ENCODE results near the gene CELF2.
A peak's percentile ranks its signal among the peaks of the same experiment; 100 is the strongest.

The CELF2 gene

GRCh38 chr10:11255156-11255555 lies 237.5 kb downstream of the CELF2 start:
- no peak for DNase-seq

- no peak for DNase-seq
Measured at GRCh38 chr10:11255796-11256444, 238.2 kb downstream of the CELF2 start.

- no peak for DNase-seq
Measured at GRCh38 chr10:11256896-11257295, 239.2 kb downstream of the CELF2 start.

DNA sequence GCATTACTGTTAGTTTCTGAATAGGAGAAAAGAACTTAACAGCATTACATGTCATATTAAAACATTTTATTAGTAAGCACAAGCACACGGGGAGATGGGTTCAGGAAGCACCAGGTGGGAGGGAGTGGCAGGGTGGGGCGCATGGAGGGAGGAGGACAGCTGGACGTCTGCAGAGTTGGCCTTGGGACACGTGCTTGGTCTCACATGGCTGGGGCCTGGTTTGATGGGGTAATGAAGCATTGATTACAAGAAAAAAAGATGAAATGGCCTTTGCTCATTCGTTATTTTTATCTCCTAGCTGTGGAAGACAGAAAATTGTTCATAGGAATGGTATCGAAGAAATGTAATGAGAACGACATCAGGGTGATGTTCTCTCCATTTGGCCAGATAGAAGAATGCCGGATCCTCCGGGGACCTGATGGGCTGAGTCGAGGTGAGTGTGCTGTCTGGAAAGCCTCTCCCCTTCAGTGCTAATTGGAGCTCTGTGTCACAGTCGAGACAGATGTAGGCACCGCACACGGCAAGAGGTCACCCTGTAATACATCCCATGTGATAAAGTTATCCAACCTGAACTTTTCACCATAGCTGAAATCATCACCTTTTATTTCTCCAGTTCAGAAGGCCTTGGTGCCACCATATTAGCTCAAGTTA lies 239.9 kb downstream of the CELF2 start:
- no peak for DNase-seq

DNA sequence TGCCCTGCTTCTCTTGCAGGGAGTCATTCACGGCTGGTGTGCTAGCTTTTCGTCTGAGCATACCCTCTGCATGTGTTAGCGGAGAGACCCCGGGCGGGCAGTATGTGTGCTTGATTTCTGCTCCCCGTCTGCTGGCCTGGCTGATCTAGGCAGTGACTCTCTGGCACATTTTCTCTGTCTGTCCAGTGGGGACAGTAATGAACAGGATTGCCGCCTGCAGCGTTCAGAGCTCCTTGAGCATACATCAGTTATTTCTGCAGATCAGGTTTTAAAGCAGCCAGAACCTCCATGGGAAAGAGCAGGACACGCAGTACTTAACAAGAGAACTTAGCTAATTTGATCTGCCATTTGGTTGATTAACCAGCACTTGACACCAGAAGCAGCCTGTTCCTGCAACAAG lies 242.5 kb downstream of the CELF2 start:
- no peak for DNase-seq

DNA sequence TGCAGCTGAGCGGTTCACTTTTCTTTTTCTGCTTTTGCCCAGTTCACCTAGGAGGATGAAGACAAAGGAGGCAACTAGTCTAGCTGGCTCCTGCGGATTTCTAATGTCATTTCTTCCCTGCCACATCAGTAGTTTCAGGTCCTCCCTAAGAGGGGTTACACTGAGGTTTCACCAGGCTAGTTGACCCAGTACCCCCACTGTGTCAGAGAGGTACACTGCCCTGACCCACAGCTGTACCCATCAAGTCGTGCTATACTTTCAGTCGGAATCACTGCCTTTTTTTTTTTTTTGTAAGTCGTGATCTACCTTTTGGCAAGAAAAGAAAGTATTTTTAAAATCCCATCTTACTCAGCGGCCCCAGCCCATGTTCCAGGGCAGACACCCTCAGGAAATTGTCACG lies 243.5 kb downstream of the CELF2 start:
- DNase-seq: no peak

- no peak for DNase-seq
Measured at GRCh38 chr10:11261687-11262493, 244.2 kb downstream of the CELF2 start.

GRCh38 chr10:11262494-11263345 lies 245.0 kb downstream of the CELF2 start:
- DNase-seq: no peak

- DNase-seq: no peak
Measured at GRCh38 chr10:11263767-11264166, 246.1 kb downstream of the CELF2 start.

DNA sequence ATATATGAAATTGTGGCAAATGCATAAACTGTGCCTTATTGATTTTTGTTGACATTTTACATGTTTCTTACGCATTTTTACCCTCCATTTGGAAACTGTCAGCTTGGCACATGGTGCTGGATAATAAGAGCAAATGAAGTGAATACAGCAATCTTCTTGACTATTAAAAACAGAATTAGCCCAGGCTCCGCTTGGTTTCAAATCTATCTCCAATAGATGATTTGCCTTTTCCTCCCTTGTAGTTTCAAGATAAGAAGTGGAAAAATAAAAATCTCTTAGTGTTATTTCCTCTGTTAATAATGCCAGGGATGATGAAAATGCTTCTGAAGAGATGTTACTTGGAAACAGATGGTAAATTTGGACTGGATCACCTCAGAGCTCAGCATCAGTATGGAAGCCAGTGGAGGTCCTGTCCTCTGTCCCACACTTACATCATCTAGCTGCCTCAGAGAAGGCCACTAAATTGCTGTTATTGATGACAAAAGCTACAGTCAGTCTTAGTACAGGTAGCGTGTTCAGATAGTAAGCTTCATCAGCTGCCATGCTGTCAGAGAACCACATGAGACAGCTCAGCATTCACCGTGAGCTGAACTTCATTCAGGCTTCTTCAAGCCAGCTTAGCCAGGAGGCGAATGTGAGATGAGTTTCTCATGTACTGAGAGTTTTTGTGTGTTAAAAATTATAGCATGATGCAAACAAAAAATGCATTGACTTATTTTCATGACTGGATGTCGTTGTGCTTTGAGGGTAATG lies 246.8 kb downstream of the CELF2 start:
- DNase-seq: no peak

DNA sequence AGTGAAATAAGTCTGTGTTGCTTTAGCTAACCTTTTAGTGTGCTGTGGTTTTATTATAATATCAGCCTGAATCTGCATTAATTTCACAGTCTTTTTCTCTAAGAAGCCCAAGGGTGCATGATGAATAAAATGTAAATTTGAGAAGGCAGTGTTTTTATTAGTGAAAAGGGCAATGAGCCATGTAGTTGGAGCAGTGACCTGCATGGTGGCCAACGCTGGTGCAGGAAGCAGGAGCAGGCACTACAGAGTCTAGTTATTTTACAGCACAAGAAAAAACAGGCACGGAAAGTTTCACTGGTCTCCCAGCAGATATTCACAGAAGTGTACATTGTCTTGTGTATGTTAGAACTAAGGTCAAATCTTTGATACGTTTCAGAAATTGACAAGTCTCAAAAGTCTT lies 247.8 kb downstream of the CELF2 start:
- DNase-seq: no peak

DNA sequence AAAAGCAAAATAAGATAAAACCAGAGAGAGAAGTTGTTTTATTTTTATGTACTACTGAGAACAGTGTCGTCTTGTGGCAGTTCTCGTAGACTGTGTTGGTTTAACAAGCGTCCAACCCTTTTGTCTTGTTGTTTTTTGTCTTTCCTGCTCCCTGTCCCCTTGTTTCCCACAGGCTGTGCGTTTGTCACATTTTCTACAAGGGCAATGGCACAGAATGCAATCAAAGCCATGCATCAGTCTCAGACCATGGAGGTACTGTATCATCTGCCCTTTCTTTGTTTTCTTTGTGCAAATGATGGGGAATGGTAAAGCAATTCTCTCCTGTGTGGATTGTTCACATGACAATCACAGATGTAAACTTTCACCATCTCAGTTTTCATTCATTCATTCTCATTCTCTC lies 248.8 kb downstream of the CELF2 start:
- no peak for DNase-seq

DNA sequence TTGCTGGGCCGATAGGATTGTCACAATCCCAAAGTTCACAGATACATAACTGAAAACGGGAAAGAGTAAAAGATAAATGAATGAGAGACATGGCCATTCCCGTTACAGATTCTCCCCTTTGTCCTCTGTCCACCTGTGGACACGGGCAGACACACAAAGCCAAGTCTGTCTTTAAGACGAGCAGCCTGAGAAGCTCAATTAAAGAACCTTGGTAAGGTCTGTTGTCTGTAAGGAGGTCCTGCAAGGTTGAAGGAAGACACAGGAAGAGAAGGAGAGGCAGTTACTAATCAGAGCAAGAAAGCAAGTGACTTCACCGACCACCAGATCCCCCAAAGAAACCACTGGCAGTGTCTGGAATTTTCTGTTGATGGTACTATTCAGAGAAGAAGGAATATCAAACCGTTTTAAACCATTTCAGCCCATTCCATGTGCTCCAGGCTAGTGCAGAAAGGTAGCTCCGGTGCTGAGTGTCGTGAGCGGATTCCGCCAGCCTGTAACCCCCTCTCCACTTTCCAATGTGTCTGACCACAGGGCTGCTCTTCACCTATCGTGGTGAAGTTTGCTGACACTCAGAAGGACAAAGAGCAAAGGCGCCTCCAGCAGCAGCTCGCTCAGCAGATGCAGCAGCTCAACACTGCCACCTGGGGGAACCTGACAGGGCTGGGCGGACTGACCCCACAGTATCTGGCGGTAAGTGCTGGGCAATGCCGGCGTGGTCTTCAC lies 252.6 kb downstream of the CELF2 start:
- peak; percentile 75 for DNase-seq

DNA sequence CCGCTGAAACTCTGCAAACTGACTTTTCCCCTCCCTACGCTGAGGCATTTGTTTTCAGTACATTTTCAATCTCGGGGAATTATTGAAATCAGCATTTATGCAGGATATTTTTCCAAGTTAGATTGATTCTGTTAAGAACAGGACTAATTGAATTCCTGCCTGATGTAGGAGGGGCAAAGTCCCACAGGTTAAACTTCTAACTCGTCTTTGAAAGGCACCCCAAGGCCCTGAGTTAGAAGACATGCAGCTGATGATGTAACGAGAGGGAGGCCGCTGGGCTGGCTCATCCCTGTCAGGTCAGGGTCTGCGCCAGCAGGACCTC lies 253.1 kb downstream of the CELF2 start:
- DNase-seq: no peak

- no peak for DNase-seq
Measured at GRCh38 chr10:11272915-11273389, 255.3 kb downstream of the CELF2 start.

DNA sequence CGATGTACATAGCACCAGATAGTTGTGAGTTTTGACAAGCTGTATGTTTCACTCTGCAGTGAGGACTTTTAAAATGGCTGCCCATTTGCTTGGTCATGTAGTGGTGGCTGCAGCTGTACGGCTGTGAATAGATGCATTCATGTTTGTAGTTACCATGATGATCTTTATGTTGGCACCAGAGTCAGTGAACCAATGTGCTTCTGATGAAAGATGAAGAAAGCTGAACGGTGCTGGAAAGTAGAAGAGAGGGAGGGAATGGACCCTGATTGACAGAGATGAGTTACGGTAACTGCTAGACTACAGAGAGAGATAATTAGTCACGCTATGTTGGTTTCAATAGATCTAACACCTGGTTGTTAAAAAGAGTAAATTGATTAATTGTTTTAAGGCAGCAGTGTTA lies 256.8 kb downstream of the CELF2 start:
- DNase-seq: no peak

- DNase-seq: no peak
Measured at GRCh38 chr10:11275651-11276050, 258.0 kb downstream of the CELF2 start.

DNA sequence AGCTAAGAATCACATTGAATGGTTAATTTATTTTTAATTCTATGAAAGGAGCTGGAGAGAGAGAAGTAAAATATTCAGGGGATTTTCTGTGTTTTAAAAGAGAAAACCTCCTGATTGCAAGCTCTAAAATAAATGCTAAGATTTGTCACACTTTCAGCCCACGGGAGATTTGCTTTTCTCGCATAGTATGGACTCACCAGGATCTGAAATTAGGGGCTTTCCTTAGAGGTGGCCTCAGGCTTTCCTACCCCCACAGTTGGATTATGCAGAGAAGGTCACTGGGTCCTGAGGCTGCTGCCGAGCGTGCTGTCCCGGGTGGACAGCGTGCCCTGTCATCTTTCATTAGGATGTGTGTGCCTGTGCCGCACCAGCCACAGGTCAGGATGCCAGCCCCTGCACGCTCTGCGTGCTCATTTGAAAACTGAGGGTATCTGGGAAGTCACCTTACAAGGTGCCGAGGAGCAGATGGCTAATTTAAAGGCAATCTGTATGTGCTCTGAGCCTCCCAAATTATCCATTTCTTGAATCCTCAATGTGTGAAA lies 258.8 kb downstream of the CELF2 start:
- DNase-seq: no peak

DNA sequence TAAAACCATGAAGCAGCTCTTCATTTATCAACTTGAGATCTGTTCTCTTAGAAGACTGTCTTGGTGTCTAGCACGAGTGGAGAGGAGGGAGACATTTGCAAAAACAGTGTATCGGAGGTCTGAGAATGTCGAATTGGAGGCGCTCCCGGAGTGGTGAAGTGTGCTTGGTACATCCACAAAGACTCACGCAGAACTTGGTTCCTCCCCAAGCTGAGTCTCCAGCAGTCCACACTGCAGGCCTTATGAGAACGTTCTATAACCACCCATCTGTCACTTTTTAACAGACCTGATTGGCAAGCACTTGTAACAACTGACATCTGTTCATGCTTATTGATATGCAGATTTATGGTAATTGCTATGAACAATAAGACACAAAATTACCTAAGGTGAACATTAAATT lies 261.6 kb downstream of the CELF2 start:
- no peak for DNase-seq

DNA sequence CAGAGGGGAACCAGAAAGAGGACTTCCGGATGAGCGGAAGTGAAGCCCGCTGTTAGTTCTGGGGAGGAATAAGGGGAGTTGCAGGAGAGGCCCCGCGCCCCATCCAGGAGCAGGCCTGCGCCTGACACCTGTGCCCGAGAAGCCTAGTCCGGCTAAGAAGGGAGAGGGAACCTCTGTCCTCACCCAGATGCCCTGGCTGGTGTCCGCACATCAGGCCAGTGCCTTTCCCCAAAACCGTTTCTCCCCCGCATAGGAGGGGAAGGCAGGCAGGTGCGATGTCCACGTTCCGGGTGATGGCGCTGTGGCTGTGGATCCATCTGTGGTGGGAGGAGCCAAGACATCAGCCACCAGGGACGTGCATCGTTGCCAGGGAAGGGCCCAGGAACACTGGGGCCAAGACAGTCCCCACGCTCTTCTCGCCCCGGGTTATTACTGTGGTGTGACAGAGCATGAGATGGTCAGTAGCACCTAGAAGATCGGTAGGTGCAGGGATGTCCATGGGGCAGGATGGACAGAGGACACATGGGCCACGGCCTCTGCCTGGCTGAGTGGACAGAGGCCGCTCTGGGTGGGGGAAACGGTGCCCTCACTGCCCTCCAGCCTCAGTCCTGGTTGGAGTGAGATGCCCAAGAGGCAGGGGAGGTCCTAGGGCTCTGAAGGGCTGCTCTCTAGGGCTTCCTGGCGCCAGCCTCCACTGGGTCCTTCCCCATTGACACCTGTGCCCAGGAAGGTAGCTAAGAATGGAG lies 262.7 kb downstream of the CELF2 start:
- DNase-seq: no peak

DNA sequence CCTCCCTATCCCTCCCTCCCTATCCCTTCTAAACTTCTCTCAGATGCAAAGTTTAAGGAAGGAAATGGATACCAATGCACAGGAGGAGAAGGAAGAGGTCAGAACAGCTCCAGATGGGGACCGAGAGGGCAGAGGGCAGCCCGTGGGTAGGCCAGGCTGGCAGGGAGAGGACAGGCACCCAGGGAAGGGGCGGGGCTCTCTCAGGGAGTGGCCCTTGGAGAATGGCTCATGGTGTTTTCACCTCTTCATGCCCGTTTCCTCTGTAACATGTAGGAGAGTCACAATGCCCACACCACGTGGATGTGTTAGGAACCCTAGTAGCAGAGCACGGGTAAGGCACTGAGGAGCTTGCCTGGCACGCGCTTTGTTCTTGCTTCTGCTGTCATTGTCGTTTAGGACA lies 264.5 kb downstream of the CELF2 start:
- no peak for DNase-seq

All from CD4-positive, alpha-beta T cell treated with Interleukin-17A for 1 hour (primary cell).